Measurements from ENCODE around the gene TUBA4A. TPM values are rescaled to one million over a fixed set of nuclear protein-coding genes. Genes with fewer than 3 reads are reported as not detected.
A peak's percentile ranks its signal among the peaks of the same experiment; 100 is the strongest.

Gene TUBA4A
- total RNA-seq (10 to 100 TPM; 65.0 to 84.0 TPM), polyA plus RNA-seq (ENCODE audit: insufficient read length in 6 of 6) (10 to 100 TPM; 24.1 to 41.4 (median 36.2) TPM)
- long read RNA-seq, donor 1, transcript TUBA4A-201 (4 exons, 2,162 nt), result major isoform, 27 of 40 reads
- long read RNA-seq, donor 1, partial matches to known transcripts, result 12 of 40 reads
- long read RNA-seq, donor 1, other reads (novel, unspliced or antisense), result 0 of 40 reads
- long read RNA-seq, donor 2, transcript TUBA4A-201 (4 exons, 2,162 nt), result major isoform, 12 of 23 reads
- long read RNA-seq, donor 2, partial matches to known transcripts, result 5 of 23 reads
- long read RNA-seq, donor 2, other reads (novel, unspliced or antisense), result 6 of 23 reads
- long read RNA-seq, donor 3, transcript TUBA4A-201 (4 exons, 2,162 nt), result major isoform, 6 of 6 reads
- long read RNA-seq, donor 3, partial matches to known transcripts, result 0 of 6 reads
- long read RNA-seq, donor 3, other reads (novel, unspliced or antisense), result 0 of 6 reads
- long read RNA-seq, donor 4, transcript TUBA4A-201 (4 exons, 2,162 nt), result major isoform, 95 of 125 reads
- long read RNA-seq, donor 4, transcript TUBA4A-208 (3 exons, 804 nt), result minor isoform, 5 of 125 reads
- long read RNA-seq, donor 4, partial matches to known transcripts, result 9 of 125 reads
- long read RNA-seq, donor 4, other reads (novel, unspliced or antisense), result 8 of 125 reads
- long read RNA-seq, donor 5, transcript TUBA4A-201 (4 exons, 2,162 nt), result major isoform, 17 of 24 reads
- long read RNA-seq, donor 5, partial matches to known transcripts, result 5 of 24 reads
- long read RNA-seq, donor 5, other reads (novel, unspliced or antisense), result 0 of 24 reads
- long read RNA-seq, donor 6, transcript TUBA4A-201 (4 exons, 2,162 nt), result major isoform, 8 of 10 reads
- long read RNA-seq, donor 6, partial matches to known transcripts, result 0 of 10 reads
- long read RNA-seq, donor 6, other reads (novel, unspliced or antisense), result 0 of 10 reads
- long read RNA-seq, donor 7, partial matches to known transcripts, result 0 of 5 reads
- long read RNA-seq, donor 7, other reads (novel, unspliced or antisense), result 0 of 5 reads
- long read RNA-seq, donor 8, transcript TUBA4A-201 (4 exons, 2,162 nt), result major isoform, 13 of 14 reads
- long read RNA-seq, donor 8, partial matches to known transcripts, result 0 of 14 reads
- long read RNA-seq, donor 8, other reads (novel, unspliced or antisense), result 0 of 14 reads
- long read RNA-seq, donor 9, result 0 reads
- long read RNA-seq, donor 10, transcript TUBA4A-201 (4 exons, 2,162 nt), result major isoform, 148 of 169 reads
- long read RNA-seq, donor 10, partial matches to known transcripts, result 5 of 169 reads
- long read RNA-seq, donor 10, other reads (novel, unspliced or antisense), result 8 of 169 reads
- long read RNA-seq, donor 11, transcript TUBA4A-201 (4 exons, 2,162 nt), result major isoform, 34 of 166 reads
- long read RNA-seq, donor 11, partial matches to known transcripts, result 130 of 166 reads
- long read RNA-seq, donor 11, other reads (novel, unspliced or antisense), result 0 of 166 reads
- long read RNA-seq, donor 12, transcript TUBA4A-201 (4 exons, 2,162 nt), result major isoform, 5 of 12 reads
- long read RNA-seq, donor 12, partial matches to known transcripts, result 5 of 12 reads
- long read RNA-seq, donor 12, other reads (novel, unspliced or antisense), result 0 of 12 reads

GRCh38 chr2:219253753-219254589 is at the start of gene TUBA4A:
TUBA4A (minus strand) TSS chr2:219253918; CDS start chr2:219253858, 60 bp downstream.
- peaks cover 0 to 26% of the 10 kb centered on the region in 2 donors for H3K27me3 ChIP-seq
- H3K4me3 ChIP-seq, result peak within 1 kb of the TSS; percentile 54 to 69
- H3K4me1 ChIP-seq, result peaks cover 16 to 54% of the 10 kb centered on the region in 2 donors
- TF ChIP-seq CTCF (IDR thresholded peaks at IDR 0.05), result peak in 1 of 2 donors; percentile 32
- intact Hi-C loops (cut with DNase I), result no loop called here
- ATAC-seq (peak; percentile 89), DNase-seq (peak in 3 of 4 donors; percentile 79 to 97 (median 88))
- H3K27ac ChIP-seq, result peak within 1 kb of the TSS; percentile 79 to 97
- no peaks in the 10 kb centered on the region for H3K9me3 ChIP-seq
- peaks cover 0 to 14% of the 10 kb centered on the region in 2 donors for H3K36me3 ChIP-seq

- H3K27ac ChIP-seq, result no peak overlapping the region
- peaks cover 0 to 82% of the 10 kb centered on the region in 2 donors for H3K27me3 ChIP-seq
- DNase-seq (peak in 1 of 4 donors; percentile 62), ATAC-seq (no peak)
- no peaks in the 10 kb centered on the region for H3K36me3 ChIP-seq
- H3K4me3 ChIP-seq, result no peak overlapping the region
- H3K4me1 ChIP-seq, result peaks cover 0 to 5% of the 10 kb centered on the region in 2 donors
- intact Hi-C loops (cut with DNase I), result loop anchor here in 1 of 2 donors (10.0 kb wide), 1 partner anchor 248 kb away; no protein-coding TSS in a partner anchor
- H3K9me3 ChIP-seq, result no peaks in the 10 kb centered on the region
- TF ChIP-seq CTCF (IDR thresholded peaks at IDR 0.05), result no peak
These were observed 48.8 kb upstream of the TUBA4A start for GRCh38 chr2:219302412-219302968.

- no peaks in the 10 kb centered on the region for H3K9me3 ChIP-seq
- no peaks in the 10 kb centered on the region for H3K36me3 ChIP-seq
- peaks cover 0 to 64% of the 10 kb centered on the region in 2 donors for H3K27me3 ChIP-seq
- TF ChIP-seq CTCF (IDR thresholded peaks at IDR 0.05), result no peak
- DNase-seq (peak in 1 of 4 donors; percentile 41), ATAC-seq (no peak)
- peaks cover 0 to 9% of the 10 kb centered on the region in 2 donors for H3K4me1 ChIP-seq
- no peak overlapping the region for H3K4me3 ChIP-seq
- intact Hi-C loops (cut with DNase I), result loop anchor here in 1 of 2 donors (10.0 kb wide), 1 partner anchor 245 kb away; no protein-coding TSS in a partner anchor
- no peak overlapping the region for H3K27ac ChIP-seq
These were observed 46.3 kb upstream of the TUBA4A start for GRCh38 chr2:219300022-219300421.

Measured in left lung (tissue), 14 donors.